ENCODE measurements around the gene BLID.
A peak's percentile ranks its signal among the peaks of the same experiment; 100 is the strongest.

BLID gene

DNA sequence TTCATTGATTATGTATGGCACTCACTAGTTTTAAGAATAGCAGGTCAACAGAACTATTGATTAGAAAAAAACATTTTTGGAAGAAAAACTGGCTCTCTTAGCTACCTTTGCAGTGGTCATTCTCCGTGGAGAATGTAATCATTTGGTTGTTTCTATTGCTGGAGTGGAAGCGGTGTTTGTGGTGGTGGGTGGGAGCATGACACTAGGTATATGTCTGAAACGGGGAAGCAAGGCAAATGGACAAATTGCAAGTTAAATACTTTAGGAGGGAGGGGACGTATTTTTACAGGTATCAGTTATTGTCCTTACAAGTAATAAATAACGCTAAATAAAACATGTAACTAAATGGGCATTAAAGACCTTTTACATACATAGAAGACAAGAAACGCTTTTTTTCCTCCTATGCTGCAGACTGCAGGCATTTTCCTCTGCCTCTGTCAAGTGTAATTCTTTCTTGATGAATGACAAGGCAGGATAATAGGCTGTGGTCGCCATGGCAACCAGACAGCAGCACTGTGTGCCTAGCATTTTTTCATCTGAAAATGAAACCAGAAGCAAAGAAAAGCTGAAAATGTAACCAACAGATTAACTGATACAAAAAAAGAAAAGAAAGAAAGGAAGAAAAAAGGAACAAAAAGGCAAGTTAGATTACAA is 46.2 kb downstream of the BLID start:
- H3K4me3 ChIP-seq = no peak overlapping the region
- no peak for TF ChIP-seq CTCF (IDR thresholded peaks at IDR 0.05)
- peak overlapping the region in 1 of 2 donors; percentile 39 for H3K27ac ChIP-seq
- peak; percentile 80 for DNase-seq (ENCODE audit: low spot score)

DNA sequence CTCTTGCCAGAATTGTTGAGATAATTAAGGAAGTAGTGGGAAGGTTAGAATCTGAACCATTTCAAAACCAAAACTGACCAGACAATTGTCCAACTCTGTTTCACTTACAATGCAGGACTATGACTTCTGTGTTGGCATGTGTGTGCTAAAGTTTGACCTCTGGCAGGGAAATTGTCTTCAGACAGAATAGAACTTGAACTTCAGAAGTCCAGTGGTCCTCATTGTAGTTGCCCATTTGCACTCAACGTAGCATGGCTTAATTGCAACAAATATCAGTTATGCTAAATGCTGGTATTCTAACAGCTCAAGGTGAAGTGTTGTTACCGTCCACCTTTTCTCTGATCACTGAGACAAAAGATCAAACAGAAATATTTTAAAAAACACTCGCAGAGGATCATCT is 47.2 kb downstream of the BLID start:
- Histone ChIP-seq H3K27ac (no peak overlapping the region), H3K4me3 (peak overlapping the region; percentile 37)
- TF ChIP-seq CTCF (IDR thresholded peaks at IDR 0.05) = no peak
- no peak for DNase-seq (ENCODE audit: low spot score)

DNA sequence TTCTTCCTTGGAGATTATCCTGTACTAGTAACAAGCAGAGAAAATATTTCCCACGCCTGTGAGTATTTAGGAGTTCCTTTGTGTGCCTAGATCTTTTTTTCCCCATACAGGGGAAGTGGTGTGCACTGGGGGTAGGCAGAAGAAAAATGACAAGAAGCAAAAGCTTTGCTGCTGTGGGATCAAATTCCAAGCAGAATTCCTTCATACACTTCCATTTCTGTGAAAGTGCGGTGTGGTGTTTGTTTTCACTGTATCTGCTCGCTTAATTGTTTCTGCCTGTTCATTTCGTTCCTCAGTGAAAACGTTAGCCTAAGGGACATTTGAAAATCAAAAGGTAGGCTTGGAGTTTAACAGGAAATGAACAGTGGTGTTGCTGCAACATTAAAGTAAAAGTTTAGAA is 47.9 kb downstream of the BLID start:
- no peak for DNase-seq (ENCODE audit: low spot score)
- TF ChIP-seq CTCF (IDR thresholded peaks at IDR 0.05) = no peak
- H3K4me3 ChIP-seq = peak overlapping the region; percentile 37
- peak overlapping the region; percentile 33 to 57 for H3K27ac ChIP-seq

Measured in coronary artery (tissue), 2 donors.